C1 segment of cervical spinal cord (tissue), 14 donors: ENCODE measurements around the gene PDLIM7.

Experiments used
- DNase-seq, 14 donors: peaks; one replicate each; lab custom pipeline; 2025; lab: John Stamatoyannopoulos, UW

PDLIM7 gene

GRCh38 chr5:177475563-177476427, 21.6 kb downstream of the PDLIM7 start:
- no peak for DNase-seq

DNA sequence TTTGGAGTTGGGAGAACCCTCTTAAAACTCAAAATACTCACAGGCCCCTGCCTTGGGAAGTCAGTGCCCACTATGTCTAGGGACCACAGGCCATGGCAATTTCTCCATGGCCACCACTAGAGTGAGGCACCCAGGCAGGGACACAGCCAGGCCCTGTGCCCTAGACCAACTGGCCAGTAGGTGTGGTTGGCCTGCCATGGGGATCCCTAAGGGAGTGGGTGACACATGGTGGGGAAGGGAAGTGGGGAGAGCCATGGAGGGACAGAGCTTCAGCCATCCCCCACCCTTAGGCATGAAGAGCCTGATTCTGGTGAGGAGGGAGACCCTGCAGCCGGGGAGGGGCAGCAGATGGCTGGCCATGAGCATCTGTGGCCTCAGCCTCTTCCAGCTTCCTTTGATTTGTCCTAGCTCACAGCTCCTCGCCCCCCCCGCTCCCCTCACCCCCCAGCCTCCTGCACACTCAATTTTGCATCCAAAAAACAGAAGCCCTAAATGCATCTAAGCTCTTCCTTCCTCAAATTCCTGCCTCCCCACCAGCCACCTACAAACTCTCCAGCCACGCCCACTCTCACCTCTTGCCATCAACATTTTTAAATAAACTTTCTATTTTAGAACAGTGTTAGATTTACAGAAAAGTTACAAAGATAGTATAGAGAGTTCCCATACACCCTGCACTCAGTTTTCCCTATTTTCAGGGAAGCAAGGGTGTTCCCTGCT, 22.4 kb downstream of the PDLIM7 start:
- no peak for DNase-seq

DNA sequence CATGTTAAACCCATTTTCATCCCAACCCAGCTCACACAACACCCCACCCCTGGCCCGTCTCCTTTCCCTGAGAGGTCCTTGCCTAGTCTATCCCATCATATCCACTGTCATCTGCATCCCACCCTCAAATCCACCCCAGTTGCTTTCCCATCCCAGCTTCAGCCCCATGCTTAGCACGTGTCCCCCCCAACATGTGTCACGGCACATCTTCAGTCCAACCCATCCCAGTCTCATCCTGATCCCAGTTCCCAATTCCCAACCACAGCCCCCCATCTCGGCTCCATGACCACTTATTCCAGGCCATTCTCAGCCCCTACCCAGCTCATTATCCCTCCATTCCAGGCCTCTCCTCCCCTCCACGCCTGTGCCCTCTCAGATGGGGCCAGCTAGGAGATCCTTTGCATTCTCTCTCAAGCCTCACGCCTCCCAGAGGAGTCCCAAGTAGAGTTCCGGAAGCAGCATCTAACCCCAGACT, 23.4 kb downstream of the PDLIM7 start:
- DNase-seq, result no peak

- DNase-seq, result peak in 2 of 14 donors; percentile 20 to 55
Observed at GRCh38 chr5:177473443-177474001, 23.9 kb downstream of the PDLIM7 start, which contains the start of gene DBN1. TSS of gene DBN1 (minus strand) at chr5:177473634. CDS start at chr5:177473521, 113 bp downstream.

DNA sequence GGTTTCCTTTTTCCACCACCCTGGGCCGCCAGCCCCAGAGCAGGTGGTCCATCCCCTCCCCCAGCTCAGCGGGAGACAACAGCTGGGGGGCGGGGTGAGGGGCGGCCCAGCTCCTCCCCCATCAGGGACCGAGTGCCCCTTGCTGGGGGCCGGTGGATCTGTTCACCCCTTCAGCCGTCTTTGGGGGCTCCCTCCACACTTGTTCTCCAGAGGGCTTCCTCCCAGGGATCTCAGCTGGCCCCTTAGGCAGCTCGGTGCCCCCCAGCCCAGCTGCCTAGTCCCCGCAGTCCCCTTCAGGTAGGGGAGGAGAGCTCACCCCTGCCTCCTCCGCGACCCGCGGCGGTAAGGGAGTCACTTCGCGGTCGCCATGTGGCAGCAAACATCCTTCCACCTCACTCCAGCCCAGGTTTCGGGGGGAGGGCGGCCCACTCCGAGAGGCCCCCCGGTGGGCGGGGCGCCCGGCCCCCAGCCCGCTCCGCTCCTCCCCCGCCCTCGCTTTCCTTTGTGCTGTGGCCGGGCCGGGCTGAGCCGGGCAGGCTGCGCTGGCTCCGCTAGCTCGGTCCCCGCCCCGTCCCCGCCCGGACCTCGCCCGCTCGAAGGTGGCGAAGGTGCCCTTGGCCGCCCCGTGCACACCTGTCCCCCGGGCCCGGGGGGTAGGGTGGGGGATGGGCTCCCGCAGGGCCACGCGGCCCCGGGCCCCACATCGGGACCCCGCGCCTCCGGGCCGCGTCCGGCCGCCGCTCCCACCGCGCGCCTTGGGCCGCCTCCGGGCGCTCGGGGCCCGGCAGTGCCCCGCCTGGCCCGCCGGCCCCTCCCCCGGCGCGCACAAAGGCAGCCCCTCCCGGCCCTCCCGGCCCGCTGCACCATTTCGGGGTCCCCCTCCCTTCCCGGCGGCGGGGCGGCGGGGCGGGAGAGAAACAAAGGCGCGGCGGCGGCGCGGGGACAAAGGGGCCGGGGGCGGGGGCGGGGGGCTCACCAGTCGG, 24.7 kb downstream of the PDLIM7 start:
- DNase-seq, result peak in 1 of 14 donors; percentile 37

DNA sequence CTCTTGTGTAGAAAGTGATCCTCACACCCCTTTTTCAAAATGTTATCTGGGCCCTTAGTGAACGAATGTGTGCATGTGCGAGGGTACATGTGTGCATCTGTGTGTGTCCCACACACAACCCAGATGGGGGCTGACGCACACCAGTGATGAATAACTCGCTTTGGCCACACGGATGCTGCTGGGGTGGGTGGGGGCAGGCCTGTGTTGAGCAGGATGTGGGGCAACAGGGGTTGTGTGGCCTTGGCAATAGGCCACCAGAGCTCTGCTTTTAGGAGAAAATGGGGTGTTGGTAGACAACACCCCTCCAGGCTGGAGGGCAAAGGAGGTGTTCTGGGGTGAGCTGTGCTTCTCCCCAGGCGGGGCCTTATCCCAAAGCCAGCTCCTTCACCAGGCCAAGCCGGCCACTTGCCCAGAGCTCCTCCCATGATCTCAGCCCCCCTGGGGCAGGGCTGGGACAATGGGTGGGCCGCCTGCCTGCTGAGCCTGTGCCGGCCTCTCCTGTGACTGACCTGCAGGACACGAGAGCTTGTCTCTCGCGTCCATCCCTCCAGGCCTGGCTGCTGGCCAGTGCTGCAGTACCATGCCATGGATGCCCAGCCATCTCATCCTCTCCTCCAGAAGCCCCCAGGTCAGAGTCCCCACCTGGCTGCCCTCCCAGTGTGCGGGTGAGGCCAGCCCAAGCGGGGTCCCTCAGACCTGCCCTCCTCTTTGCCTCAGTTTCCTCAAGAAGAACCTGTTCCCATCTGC, 25.6 kb downstream of the PDLIM7 start:
- peak in 1 of 14 donors; percentile 7 for DNase-seq

GRCh38 chr5:177470759-177471536, 26.5 kb downstream of the PDLIM7 start:
- no peak for DNase-seq

GRCh38 chr5:177469750-177470525, 27.5 kb downstream of the PDLIM7 start:
- DNase-seq, result no peak

DNA sequence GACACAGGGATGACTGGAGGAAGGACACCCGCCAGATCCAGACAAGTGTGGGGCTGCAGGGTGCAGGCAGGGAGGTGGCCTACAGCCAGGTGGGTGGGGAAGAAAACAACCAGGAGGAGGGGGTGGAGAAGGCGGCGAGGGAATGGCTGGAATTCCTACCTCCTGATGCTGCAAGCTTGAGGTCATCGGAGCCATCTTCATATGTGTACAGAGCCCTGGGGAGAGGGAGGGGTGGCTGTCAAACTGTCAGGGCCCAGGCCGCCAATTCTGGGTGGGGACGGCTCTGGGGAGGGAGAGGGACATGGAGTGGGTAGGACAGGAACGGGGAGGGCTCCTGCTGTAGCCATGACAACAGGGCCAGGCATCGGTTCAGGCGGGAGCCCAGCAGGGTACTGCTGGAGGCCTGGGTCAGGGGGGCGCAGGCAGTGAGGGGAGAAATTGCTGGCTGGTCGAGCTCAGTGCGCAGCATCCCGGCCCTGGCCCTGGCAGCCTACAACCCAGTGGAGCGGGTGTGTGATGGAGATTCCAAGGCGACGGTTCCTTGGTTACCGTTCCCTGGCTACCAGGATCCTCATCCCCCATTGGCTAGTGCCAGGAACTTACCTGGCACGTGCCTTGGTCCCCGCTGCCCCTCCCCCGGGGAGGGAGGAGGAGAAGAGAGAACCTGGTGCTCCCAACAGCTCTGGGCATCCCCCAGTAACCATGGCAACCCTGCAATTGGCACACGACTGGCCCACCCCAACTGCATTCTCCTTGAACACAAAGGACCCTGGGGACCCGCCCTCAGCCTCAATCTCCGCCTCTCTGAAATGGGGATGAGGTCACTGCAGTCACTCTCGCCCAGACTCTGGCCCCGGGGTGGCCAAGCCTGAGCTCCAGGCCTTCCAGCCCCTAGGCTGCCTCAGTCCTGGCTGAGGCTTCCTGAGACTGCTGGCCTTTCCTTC, 28.4 kb downstream of the PDLIM7 start:
- peak in 2 of 14 donors; percentile 9 to 81 for DNase-seq

DNA sequence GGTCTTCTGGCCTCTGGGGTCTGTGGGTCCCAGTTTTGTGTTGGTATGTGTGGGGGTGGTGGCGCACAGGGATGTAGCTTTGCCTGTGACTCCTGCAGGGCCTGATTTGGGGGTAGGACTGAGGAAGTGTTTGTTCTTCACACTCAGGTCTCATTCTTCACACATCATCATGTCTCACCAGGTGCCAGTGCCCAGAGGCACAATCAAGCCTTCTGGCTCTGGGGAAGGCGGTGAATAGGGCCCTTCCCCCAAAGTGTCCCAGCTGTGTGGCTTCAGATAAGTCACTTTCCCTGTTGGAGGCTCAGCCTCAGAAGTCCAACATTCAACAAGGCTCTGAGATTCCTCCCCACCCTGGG, 29.1 kb downstream of the PDLIM7 start:
- DNase-seq, result no peak

DNA sequence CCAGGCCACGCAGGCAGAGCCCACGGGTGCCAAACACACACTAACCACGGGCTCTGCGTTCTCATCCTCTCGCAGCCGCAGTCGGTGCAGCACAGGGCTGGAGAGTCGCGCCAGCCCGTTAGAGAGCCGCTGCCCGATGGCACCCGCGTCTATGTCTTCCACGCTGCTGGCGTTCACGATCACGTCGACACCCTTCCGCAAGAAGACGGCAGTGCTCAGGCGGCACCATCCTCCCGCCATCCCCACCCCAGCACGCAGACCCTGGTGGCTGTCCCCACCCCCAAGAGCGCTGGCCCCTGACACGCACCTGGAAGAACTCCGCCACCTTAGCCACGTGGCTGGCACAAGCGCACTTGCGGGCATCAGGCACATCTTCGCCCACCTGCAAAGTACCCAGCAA, 30.0 kb downstream of the PDLIM7 start:
- no peak for DNase-seq

GRCh38 chr5:177466861-177467260, 30.5 kb downstream of the PDLIM7 start:
- DNase-seq, result no peak

DNA sequence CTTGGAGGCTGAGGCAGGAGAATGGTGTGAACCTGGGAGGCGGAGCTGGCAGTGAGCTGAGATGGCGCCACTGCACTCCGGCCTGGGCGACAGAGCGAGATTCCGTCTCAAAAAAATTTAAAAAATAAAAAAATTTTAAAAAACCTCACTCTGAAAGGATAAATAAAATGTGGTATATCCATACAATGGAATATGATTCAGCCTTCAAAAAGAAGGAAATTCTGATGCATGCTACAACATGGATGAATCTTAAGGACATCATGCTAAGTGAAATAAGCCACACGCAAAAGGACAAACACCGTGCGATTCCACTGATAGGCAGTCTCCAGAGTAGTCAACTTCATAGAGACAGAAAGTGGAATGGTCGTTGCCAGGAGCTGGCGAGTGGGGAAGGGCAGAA, 32.4 kb downstream of the PDLIM7 start:
- no peak for DNase-seq

DNA sequence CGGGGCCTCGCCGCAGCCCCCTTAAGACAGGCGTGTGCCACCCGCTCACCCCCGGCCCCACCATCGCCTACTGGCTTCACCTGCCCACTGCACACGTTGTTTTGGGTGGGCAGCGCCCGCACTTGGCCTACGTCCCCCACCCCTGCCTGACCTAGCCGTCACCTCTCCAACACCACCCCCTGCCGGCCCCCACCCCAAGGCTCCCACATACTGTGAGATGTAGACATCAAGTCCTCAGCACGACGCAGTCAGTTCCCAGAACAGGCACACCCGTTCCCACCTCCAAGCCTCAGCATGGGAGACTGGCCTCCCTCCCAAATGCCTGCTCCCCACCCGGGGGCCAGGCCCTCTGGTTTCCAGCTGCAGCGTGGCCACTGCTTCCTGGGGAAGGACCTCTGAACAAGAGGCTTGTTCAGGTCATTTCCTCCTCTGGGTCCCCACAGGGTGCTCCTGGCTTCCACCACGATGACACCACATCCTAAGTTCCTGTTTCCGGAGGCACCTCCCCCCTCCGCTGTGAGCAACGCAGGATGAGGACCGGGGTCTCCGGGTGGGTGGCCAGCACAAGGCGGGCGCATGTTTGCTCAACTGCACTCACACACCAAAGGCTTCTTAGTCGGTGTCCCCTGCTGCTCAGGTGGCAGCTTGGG, 35.3 kb downstream of the PDLIM7 start:
- DNase-seq, result no peak

DNA sequence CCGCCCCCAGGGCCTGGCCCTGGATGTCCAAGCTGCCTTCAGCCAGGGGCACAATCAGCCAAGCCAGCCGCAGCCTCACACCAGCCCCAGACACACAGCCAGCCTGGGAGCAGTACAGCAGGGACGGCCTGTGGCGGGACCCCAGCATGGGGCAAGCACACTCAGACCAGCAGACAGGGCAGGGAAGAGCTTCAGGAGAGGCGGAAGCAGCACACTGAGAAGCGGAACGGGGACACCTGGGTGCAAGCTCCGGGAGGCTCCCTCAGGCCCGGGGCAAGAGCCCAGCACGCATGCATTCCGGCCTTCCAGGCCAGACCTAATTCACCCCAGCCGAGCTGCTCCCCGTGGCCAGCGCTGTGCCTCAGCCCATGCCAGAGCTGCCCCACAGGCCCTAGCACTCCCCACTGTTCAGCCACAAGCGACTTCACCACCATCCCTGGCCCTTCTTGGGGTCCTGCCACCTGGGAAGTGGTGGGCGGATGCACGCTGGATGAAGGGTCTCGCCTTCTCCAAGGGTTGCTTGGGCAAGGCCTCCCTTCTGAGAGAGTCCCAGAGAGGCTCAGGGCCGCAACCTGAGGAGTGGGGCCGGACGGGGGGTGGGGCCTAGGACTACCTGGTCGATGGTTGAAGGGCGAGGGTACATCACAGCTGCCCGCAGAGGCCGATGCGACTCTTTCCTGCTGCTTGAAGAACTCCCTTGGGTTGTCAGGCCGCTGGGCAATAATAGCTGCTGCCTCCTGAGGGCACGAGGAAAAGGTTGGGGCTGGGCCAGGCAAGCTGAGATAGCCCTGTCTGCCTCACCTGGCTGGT, 37.4 kb downstream of the PDLIM7 start:
- DNase-seq, result no peak

GRCh38 chr5:177459357-177459756, 38.0 kb downstream of the PDLIM7 start:
- no peak for DNase-seq
